ENCODE results near the gene HK3. TPM values are rescaled to one million over a fixed set of nuclear protein-coding genes. Genes with fewer than 3 reads are reported as not detected.

HK3 gene
- total RNA-seq, 4 donors from 2014 or later: 2.6 to 6.0 (median 4.7) TPM

- H3K4me1 ChIP-seq: no peaks in the 10 kb centered on the region
- no peaks in the 10 kb centered on the region for H3K36me3 ChIP-seq
- no peak for DNase-seq
- TF ChIP-seq POLR2A (IDR thresholded peaks at IDR 0.05) (no peak), CTCF (IDR thresholded peaks at IDR 0.05) (no peak)
- H3K4me3 ChIP-seq: no peak overlapping the region
- H3K9me3 ChIP-seq: no peaks in the 10 kb centered on the region
- 92% methylated on average over 4 of the region's 4 CpGs; no CpG with 5 or more reads in 1 of the 2 donors for WGBS, 2 donors (ENCODE audit: low coverage in 1 of 2)
- H3K27ac ChIP-seq: no peak overlapping the region
- no peaks in the 10 kb centered on the region for H3K27me3 ChIP-seq
- in situ Hi-C loops (cut with MboI; ENCODE audit: low pct_ligation_motif_present in 1 of 4, low pct_unique_long_range_greater_than_20kb in 1 of 4, low sequenced_read_pairs in 3 of 4): no loop called here
- intact Hi-C loops (cut with DNase I; ENCODE audit: low total_unique reads): no loop called here
These were observed 3.3 kb downstream of the HK3 start for GRCh38 chr5:176895831-176896230.

DNA sequence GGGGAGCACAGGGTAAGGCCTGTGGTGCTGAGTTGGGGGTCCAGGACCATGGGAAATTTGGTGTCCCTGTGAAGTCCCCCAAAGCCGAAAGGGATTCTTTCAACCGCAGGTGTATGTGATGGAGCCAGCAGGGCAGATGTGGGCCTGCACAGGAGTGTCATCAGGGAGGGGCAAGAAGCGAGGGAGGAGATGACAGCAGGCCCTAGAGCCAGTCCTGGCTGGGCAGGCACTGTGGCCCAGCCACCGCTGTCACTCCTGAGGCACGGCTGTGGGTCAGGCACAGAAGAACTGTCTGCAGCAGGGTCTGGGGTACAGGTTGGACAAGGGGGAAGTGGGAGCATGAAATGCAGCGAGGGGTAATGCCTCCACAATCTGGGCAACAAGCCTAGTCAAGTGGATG, 4.8 kb downstream of the HK3 start:
- Histone ChIP-seq H3K27me3 (no peaks in the 10 kb centered on the region), H3K27ac (no peak overlapping the region), H3K36me3 (no peaks in the 10 kb centered on the region), H3K4me1 (no peaks in the 10 kb centered on the region), H3K9me3 (no peaks in the 10 kb centered on the region), H3K4me3 (no peak overlapping the region)
- 87 to 89% methylated on average over 3 to 6 of the region's 6 CpGs for WGBS, 2 donors (ENCODE audit: low coverage in 1 of 2)
- intact Hi-C loops (cut with DNase I; ENCODE audit: low total_unique reads) (no loop called here), in situ Hi-C loops (cut with MboI; ENCODE audit: low pct_ligation_motif_present in 1 of 4, low pct_unique_long_range_greater_than_20kb in 1 of 4, low sequenced_read_pairs in 3 of 4) (no loop called here)
- TF ChIP-seq POLR2A (IDR thresholded peaks at IDR 0.05): no peak
- TF ChIP-seq EP300 (IDR thresholded peaks at IDR 0.05; ENCODE audit: low read depth): no peak
- TF ChIP-seq CTCF (IDR thresholded peaks at IDR 0.05): no peak
- TF ChIP-seq POLR2AphosphoS5 (IDR thresholded peaks at IDR 0.05): no peak
- no peak for DNase-seq

GRCh38 chr5:176892663-176893062, 6.5 kb downstream of the HK3 start:
- Histone ChIP-seq H3K36me3 (no peaks in the 10 kb centered on the region), H3K4me1 (no peaks in the 10 kb centered on the region), H3K4me3 (no peak overlapping the region), H3K27me3 (no peaks in the 10 kb centered on the region), H3K9me3 (no peaks in the 10 kb centered on the region), H3K27ac (no peak overlapping the region)
- 64% methylated on average over 3 of the region's 3 CpGs; no CpG with 5 or more reads in 1 of the 2 donors for WGBS, 2 donors (ENCODE audit: low coverage in 1 of 2)
- intact Hi-C loops (cut with DNase I; ENCODE audit: low total_unique reads) (no loop called here), in situ Hi-C loops (cut with MboI; ENCODE audit: low pct_ligation_motif_present in 1 of 4, low pct_unique_long_range_greater_than_20kb in 1 of 4, low sequenced_read_pairs in 3 of 4) (no loop called here)
- DNase-seq: no peak
- TF ChIP-seq EP300 (IDR thresholded peaks at IDR 0.05; ENCODE audit: low read depth) (no peak), POLR2AphosphoS5 (IDR thresholded peaks at IDR 0.05) (no peak), CTCF (IDR thresholded peaks at IDR 0.05) (no peak), POLR2A (IDR thresholded peaks at IDR 0.05) (no peak)

DNA sequence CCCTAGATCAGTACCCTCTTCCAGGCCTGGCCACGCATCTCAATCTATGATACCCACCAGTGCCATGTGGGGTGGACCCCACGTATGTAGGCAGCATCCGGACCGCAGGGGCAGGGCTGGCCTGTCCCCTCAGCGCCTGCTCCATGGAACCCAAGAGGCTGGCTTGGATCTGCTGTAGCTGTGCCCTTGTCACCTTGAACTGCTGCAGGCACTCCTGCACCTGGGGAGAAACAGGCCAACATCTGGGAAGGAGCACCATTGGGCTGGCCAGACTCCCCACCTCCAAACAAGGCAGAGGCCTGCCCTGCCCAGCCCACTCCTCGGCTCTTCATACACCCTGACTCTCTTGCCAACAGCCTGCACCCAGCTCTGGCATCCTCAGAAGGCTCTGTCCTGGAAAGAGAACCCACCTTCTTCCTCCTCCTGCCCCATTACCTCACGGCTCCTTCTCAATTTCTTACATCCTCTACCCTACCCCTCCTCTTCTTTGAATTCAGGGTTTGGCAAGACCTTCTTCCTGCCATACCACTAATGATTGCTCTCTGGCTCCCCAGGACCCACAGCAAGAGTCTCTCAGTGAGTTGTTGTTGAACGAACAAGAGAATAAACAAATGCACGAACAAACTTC, 7.7 kb downstream of the HK3 start:
- in situ Hi-C loops (cut with MboI; ENCODE audit: low pct_ligation_motif_present in 1 of 4, low pct_unique_long_range_greater_than_20kb in 1 of 4, low sequenced_read_pairs in 3 of 4): no loop called here

More for the DNA sequence above, 7.7 kb downstream of the HK3 start:
- no peak for TF ChIP-seq CTCF (IDR thresholded peaks at IDR 0.05)
- TF ChIP-seq EP300 (IDR thresholded peaks at IDR 0.05; ENCODE audit: low read depth): no peak
- no peak for TF ChIP-seq POLR2A (IDR thresholded peaks at IDR 0.05)
- TF ChIP-seq POLR2AphosphoS5 (IDR thresholded peaks at IDR 0.05): no peak
- Histone ChIP-seq H3K36me3 (no peaks in the 10 kb centered on the region), H3K4me1 (no peaks in the 10 kb centered on the region), H3K9me3 (no peaks in the 10 kb centered on the region), H3K27me3 (no peaks in the 10 kb centered on the region), H3K27ac (no peak overlapping the region), H3K4me3 (no peak overlapping the region)
- intact Hi-C loops (cut with DNase I; ENCODE audit: low total_unique reads): no loop called here
- WGBS, 2 donors (ENCODE audit: low coverage in 1 of 2): 45 to 81% methylated on average over 4 of the region's 9 CpGs
- DNase-seq: peak; percentile 1

All from transverse colon (tissue), 4 donors.